Small intestine (tissue), 7 donors: ENCODE results near the gene PARD3. TPM values are rescaled to one million over a fixed set of nuclear protein-coding genes. Genes with fewer than 3 reads are reported as not detected.

Experiments
- DNase-seq, 2 donors: peaks; one replicate each; pipeline versions ENCODE4 v3.0.0 to v3.0.0-alpha.2; 2013
- FAIRE-seq: peaks from 2 replicates; lab custom pipeline; 2012; peaks lifted over from hg19 to GRCh38; lab: Jason Lieb, UNC
- H3K27ac ChIP-seq, 3 donors: one replicate each; pipeline ENCODE4 v1.5.1; 2013; ENCODE audit warnings: low read length in 2 of 3, mild to moderate bottlenecking in 2 of 3, control low read depth in 1 of 3, inconsistent platforms in 1 of 3, low read depth in 1 of 3, moderate library complexity in 1 of 3
- H3K27me3 ChIP-seq, 3 donors: one replicate each; pipeline ENCODE4 v1.6.1; 2013; ENCODE audit warnings: low read length in 3 of 3, inconsistent platforms in 1 of 3; ENCODE audit not compliant: control insufficient read depth in 3 of 3, insufficient read depth in 3 of 3
- H3K36me3 ChIP-seq, 3 donors: one replicate each; pipeline ENCODE4 v1.6.1; 2013; ENCODE audit warnings: low read length in 3 of 3, inconsistent platforms in 1 of 3, low read depth in 1 of 3, mild to moderate bottlenecking in 1 of 3, moderate library complexity in 1 of 3; ENCODE audit not compliant: control insufficient read depth in 3 of 3, insufficient read depth in 2 of 3
- H3K4me1 ChIP-seq, 3 donors: one replicate each; pipeline ENCODE4 v1.6.1; 2013; ENCODE audit warnings: low read length in 2 of 3, inconsistent platforms in 1 of 3, low read depth in 1 of 3, mild to moderate bottlenecking in 1 of 3, moderate library complexity in 1 of 3; ENCODE audit not compliant: control insufficient read depth in 3 of 3, insufficient read depth in 2 of 3
- H3K4me3 ChIP-seq, 3 donors: one replicate each; pipeline ENCODE4 v1.5.1; 2013; ENCODE audit warnings: low read length in 3 of 3, control low read depth in 1 of 3, inconsistent platforms in 1 of 3, low read depth in 1 of 3, mild to moderate bottlenecking in 1 of 3, moderate library complexity in 1 of 3
- H3K9me3 ChIP-seq, 2 donors: one replicate each; pipeline ENCODE4 v1.6.1; 2013; ENCODE audit warnings: low read depth in 1 of 2, low read length in 1 of 2; ENCODE audit not compliant: control insufficient read depth in 2 of 2, insufficient read depth in 1 of 2
- WGBS, 3 donors: extraction: QIAGEN DNeasy Blood & Tissue Kit; methylation state at CpG; one replicate each; pipeline ENCODE4 v1.1.7; 2013; 5-methylcytosine and 5-hydroxymethylcytosine counted together
- polyA plus RNA-seq, 4 donors: library from polyadenylated mRNA; stranded (reverse) in 3 of 4; unstranded in 1 of 4; fragments of 200-250 nt in 3 of 4; fragments of 120-200 nt in 1 of 4; gene quantifications; one replicate each; pipeline versions ENCODE4 v1.2.1 to v1.2.3, GENCODE V29; 2013
- donor health status: healthy with polysubstance abuse.
- donor health status: control.
- donor health status: control.
- donor health status: Bipolar disorder and iron deficiency.
- donor health status: healthy.

The PARD3 gene
- polyA plus RNA-seq, 4 donors: 14.3 to 24.3 (median 15.5) TPM

DNA sequence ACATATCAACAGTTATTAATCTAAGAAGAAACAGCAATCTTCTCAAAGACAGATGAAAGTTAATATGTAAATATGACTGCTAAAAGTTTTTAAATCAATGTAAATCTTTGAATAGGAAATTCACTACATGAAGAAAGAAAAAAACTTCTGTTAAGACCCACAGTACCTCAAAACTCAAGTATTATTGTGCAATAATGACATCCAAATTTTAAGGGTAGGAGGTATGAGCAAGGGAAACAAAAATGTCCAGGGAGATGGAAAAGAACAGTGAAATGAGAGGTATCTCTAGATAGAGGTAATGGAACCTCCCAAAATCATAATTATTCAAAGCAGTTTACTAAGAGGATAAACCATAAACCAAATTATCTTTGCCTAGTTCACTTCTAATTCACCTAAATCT is 436.8 kb downstream of the PARD3 start:
- Histone ChIP-seq H3K4me1 (no peaks in the 10 kb centered on the region), H3K27me3 (no peaks in the 10 kb centered on the region), H3K27ac (no peak overlapping the region), H3K9me3 (no peaks in the 10 kb centered on the region), H3K4me3 (no peak overlapping the region), H3K36me3 (peaks cover 0 to 14% (median 2%) of the 10 kb centered on the region in 3 donors)
- FAIRE-seq (no peak), DNase-seq (no peak)

DNA sequence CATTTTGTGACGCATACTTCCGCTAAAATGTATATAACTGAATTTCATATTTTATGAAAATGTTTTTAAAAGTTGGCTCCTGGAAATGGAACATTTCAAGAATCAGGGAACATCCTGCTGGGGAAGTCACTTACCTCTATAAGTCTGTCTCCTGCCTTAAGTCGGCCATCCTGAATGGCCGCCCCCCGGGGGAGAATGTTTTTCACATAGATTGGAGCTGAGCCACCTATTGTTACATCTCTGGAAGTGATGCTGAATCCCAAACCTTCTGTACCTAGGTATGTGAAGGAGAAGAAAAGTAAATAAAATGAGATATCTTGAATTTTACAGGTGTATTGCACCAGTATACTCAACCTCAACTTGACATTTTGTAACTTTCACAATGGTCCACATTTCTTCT is 437.3 kb downstream of the PARD3 start:
- Histone ChIP-seq H3K27ac (no peak overlapping the region), H3K36me3 (peaks cover 0 to 14% (median 2%) of the 10 kb centered on the region in 3 donors), H3K9me3 (no peaks in the 10 kb centered on the region), H3K27me3 (no peaks in the 10 kb centered on the region), H3K4me3 (no peak overlapping the region), H3K4me1 (no peaks in the 10 kb centered on the region)
- WGBS, 3 donors: 96 to 98% (median 97%) methylated on average over 5 of the region's 5 CpGs
- DNase-seq: no peak
- no peak for FAIRE-seq

DNA sequence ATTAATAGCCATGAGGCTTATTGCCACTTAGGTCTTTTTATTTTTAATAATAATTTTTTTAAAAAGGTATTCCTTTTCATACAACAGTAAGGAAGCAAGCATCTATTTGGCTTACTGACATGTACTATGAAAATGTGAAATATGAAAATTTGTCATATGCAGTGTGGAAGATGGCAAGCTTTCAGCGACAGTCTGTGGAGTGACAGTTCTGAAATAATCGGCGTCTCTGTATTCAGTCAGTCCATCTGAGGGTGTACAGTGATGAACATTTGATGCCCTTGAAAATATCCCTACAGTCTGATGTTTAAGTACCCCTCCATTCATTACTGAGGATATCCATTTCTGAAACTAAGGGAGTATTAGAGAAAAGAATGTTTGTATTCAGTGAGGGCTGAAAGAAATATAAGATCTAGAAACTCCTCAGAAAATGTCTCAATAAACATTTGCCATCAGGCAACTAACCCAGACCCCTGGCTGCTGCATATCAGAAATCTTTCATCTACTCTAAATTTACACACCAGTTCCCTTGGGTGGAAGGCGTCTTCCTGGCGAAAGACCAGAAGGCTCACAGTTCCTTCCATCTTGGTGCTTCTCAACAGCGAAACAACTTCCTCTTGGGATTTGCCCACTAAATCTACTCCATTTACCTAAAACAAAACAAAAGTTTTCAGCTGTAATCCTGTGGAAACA is 440.6 kb downstream of the PARD3 start:
- Histone ChIP-seq H3K27me3 (no peaks in the 10 kb centered on the region), H3K4me1 (no peaks in the 10 kb centered on the region), H3K36me3 (peaks cover 0 to 7% (median 0%) of the 10 kb centered on the region in 3 donors), H3K4me3 (no peak overlapping the region), H3K27ac (no peak overlapping the region), H3K9me3 (no peaks in the 10 kb centered on the region)
- no peak for DNase-seq
- 80 to 96% (median 90%) methylated on average over 6 of the region's 6 CpGs for WGBS, 3 donors
- FAIRE-seq: no peak

DNA sequence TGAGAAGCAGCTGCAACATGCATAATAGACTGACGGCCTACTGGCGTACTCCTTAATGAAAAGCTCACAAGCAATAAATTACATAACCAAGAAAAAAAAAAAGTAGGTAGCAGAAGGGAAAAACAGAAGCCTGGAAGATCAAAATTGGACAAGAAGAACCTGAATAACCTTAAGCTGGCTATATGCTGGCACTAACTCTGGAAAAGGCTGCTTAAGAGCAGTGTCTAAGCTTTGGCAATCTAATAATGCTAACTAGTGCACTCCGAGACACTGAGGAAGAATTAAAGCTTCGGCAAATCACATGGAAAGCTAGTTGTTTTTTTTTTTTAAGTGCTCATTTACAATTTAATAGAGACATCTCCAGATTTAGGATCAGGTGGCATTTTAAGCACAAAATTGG is 441.9 kb downstream of the PARD3 start:
- Histone ChIP-seq H3K36me3 (peaks cover 0 to 7% (median 0%) of the 10 kb centered on the region in 3 donors), H3K27me3 (no peaks in the 10 kb centered on the region), H3K4me1 (no peaks in the 10 kb centered on the region), H3K9me3 (no peaks in the 10 kb centered on the region), H3K27ac (no peak overlapping the region), H3K4me3 (no peak overlapping the region)
- DNase-seq (no peak), FAIRE-seq (no peak)
- WGBS, 3 donors: 87 to 92% (median 90%) methylated on average over 4 of the region's 4 CpGs

DNA sequence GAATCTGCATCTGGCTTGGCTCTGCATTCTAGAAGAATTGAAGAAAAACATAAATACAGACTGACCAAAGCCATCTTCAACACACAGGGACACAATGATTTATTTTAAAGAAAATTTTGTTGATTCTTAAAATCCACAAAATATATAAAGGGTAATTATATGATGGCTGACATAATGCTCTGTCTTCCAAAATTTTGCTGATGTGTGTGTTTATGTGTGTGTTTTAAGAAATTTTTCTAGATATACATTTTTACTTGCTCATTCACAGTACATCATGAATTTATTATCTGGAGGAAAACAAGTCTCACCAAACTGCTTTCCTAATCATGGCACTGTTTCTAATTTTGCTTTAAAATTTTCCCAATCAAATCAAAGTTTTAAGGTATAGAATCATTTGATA is 442.6 kb downstream of the PARD3 start:
- H3K4me1 ChIP-seq: no peaks in the 10 kb centered on the region
- H3K36me3 ChIP-seq: peaks cover 0 to 11% (median 0%) of the 10 kb centered on the region in 3 donors
- no peaks in the 10 kb centered on the region for H3K9me3 ChIP-seq
- DNase-seq (no peak), FAIRE-seq (no peak)
- no peak overlapping the region for H3K27ac ChIP-seq
- H3K27me3 ChIP-seq: no peaks in the 10 kb centered on the region
- H3K4me3 ChIP-seq: no peak overlapping the region

DNA sequence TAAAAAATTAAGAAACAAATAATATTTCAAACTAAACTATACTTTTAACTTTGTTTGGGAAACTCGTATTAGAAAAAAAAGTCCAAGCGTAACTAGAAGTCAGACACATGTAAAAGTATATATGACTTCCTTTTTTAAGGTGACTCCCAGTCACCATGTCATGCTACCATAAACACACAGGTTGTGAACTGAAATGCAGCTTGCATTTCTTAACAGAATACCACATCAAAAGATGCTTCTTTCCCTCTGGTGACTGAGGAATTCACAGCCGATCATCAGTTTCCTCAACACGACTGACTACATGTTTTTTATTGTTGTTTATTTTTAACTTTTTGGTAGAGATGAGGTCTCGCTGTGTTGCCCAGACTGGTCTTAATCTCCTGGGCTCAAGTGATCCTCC is 445.0 kb downstream of the PARD3 start:
- Histone ChIP-seq H3K36me3 (peaks cover 0 to 6% (median 0%) of the 10 kb centered on the region in 3 donors), H3K4me3 (no peak overlapping the region), H3K4me1 (no peaks in the 10 kb centered on the region), H3K27me3 (no peaks in the 10 kb centered on the region), H3K27ac (no peak overlapping the region), H3K9me3 (no peaks in the 10 kb centered on the region)
- 74 to 84% (median 77%) methylated on average over 5 of the region's 5 CpGs for WGBS, 3 donors
- no peak for FAIRE-seq
- DNase-seq: no peak

DNA sequence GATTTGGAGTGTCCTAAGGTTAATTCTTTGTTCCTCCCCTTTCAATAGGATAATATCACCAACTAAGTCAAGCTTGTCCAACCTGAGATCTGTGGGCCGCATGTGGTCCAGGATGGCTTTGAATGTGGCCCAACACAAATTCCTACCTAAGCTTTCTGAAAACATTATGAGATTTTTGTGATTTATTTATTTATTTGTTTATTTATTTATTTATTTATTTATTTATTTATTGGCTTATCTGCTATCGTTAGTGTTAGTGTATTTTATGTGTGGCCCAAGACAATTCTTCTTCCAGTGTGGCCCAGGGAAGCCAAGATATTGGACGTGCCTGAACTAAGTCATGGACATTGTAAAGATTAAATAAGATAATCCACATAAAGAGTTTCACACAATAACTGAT is 446.0 kb downstream of the PARD3 start:
- FAIRE-seq: no peak
- H3K9me3 ChIP-seq: no peaks in the 10 kb centered on the region

DNA sequence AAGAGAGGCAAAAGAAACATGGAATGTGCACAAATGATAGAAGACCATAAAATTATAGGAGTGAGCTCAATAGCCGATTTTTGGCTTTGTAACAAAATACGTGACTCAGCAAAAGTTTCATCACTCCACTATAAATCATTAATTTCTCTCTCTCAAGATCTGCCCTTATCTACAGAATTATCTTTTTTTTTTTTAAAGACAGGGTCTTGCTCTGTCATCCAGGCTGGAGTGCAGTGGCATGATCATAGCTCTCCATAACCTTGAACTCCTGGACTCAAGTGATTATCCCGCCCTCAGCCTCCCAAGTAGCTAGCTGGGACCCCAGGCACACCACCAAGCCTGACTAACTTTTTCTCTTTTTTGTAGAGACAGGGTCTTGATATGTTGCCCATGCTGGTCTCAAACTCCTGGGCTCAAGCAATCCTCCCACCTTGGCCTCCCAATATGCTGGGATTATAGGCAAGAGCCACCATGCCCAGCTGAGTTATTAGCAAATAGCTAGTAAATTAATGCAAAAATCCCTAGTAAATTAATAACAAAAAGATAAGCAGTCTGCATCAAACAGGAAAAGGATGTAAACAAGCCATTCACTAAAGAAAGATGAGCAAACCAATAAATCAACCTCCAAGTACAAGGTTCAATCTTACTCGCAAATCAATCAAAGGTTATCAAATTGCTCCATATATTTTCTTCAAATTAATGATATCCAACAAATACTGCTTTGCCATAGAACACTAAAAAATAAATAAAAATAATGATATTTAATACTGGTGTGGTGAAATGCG is 450.7 kb downstream of the PARD3 start:
- Histone ChIP-seq H3K36me3 (peaks cover 0 to 8% (median 0%) of the 10 kb centered on the region in 3 donors), H3K27me3 (no peaks in the 10 kb centered on the region), H3K4me3 (no peak overlapping the region), H3K4me1 (peaks cover 0 to 1% (median 0%) of the 10 kb centered on the region in 3 donors), H3K27ac (no peak overlapping the region), H3K9me3 (no peaks in the 10 kb centered on the region)
- DNase-seq (peak in 1 of 2 donors; percentile 45), FAIRE-seq (no peak)
- WGBS, 3 donors: 54 to 75% (median 73%) methylated on average over 5 of the region's 5 CpGs

More for the DNA sequence above, 446.0 kb downstream of the PARD3 start:
- Histone ChIP-seq H3K27ac (no peak overlapping the region), H3K4me3 (no peak overlapping the region), H3K36me3 (peaks cover 0 to 4% (median 0%) of the 10 kb centered on the region in 3 donors), H3K4me1 (no peaks in the 10 kb centered on the region), H3K27me3 (no peaks in the 10 kb centered on the region)
- WGBS, 3 donors: 90 to 95% (median 92%) methylated on average over 3 of the region's 3 CpGs
- DNase-seq: no peak
